Pancreas (tissue), 10 donors: ENCODE data around the gene NAAA. TPM values are rescaled to one million over a fixed set of nuclear protein-coding genes. Genes with fewer than 3 reads are reported as not detected.
"Not testable (repeated sequence)": the region's sequence is repeated elsewhere in the genome, so short reads cannot be mapped to it uniquely, and the experiment has no call there.

ENCODE experiments used
- ATAC-seq, 4 donors: fragments of 200-7000 bp; cut with Tn5 transposase; one replicate each; pipeline versions ENCODE4 v1.8.0 to v1.9.1; 2020; ENCODE audit warnings: mild to moderate bottlenecking in 4 of 4, moderate library complexity in 4 of 4
- DNase-seq, 6 donors: peaks; one replicate each; pipeline ENCODE4 v3.0.0-alpha.2; 2020
- FAIRE-seq: peaks from 2 replicates; lab custom pipeline; 2012; peaks lifted over from hg19 to GRCh38; lab: Jason Lieb, UNC
- H3K27ac ChIP-seq, 4 donors: fragments of 200-600 bp; sonication (generic); 1 replicate in 3 of 4; 2 replicates in 1 of 4; pipeline versions ENCODE4 v1.5.0 to v1.8.0; 2020
- H3K27me3 ChIP-seq, 4 donors: fragments of 200-600 bp; one replicate each; pipeline ENCODE4 v1.8.0; 2021
- H3K36me3 ChIP-seq, 3 donors: fragments of 200-600 bp; sonication (generic) in 1 of 3; one replicate each; pipeline versions ENCODE4 v1.5.0 to v1.8.0; 2020 to 2021
- H3K4me1 ChIP-seq, 3 donors: fragments of 200-600 bp; one replicate each; pipeline ENCODE4 v1.8.0; 2021
- H3K4me3 ChIP-seq, 4 donors: fragments of 200-600 bp; sonication (generic) in 2 of 4; one replicate each; pipeline versions ENCODE4 v1.5.0 to v1.8.0; 2020 to 2021
- H3K9me3 ChIP-seq, 4 donors: fragments of 200-600 bp; one replicate each; pipeline ENCODE4 v1.8.0; 2021
- CTCF ChIP-seq, 4 donors: fragments of 200-600 bp; sonication (generic) in 3 of 4; IDR thresholded peaks; one replicate each; pipeline versions ENCODE4 v1.5.0 to v1.8.0; 2021; ENCODE audit warnings: antibody characterized with exemption in 4 of 4
- WGBS, 2 donors: extraction: QIAGEN DNeasy Blood & Tissue Kit; methylation state at CpG; one replicate each; pipeline ENCODE4 v1.1.7; 2013; 5-methylcytosine and 5-hydroxymethylcytosine counted together
- intact Hi-C, 3 donors: fragments of 100-400 bp; cut with DNase I; formaldehyde crosslinking; loops; one replicate each; pipeline versions ENCODE4 v1.11.1 to v1.14.2; 2022
- polyA plus RNA-seq, 2 donors: library from polyadenylated mRNA; stranded (reverse); fragments of 200-250 nt; gene quantifications; one replicate each; pipeline ENCODE4 v1.2.3, GENCODE V29; 2013
- total RNA-seq, 6 donors: library from RNA; stranded (reverse); fragmentation: NEBNext Ultra II Directional in 4 of 6; extraction: Animal tissue kit (Norgen Biotek cat#: 25700) in 4 of 6; gene quantifications; one replicate each; pipeline versions ENCODE4 v1.2.1 to v1.2.4, GENCODE V29; 2021 to 2023
- donor health status: healthy with polysubstance abuse.
- donor health status: DM: no; HTN: no; CAD: no; lungs with moderate emphysema.
- donor health status: DM: no; HTN: no; CAD: no.
- donor health status: control.
- donor health status: control.
- donor health status: Bipolar disorder and iron deficiency.
- donor health status: DM: yes; HTN: yes; CAD: no.
- donor health status: DM: no; HTN: no; CAD: no.
- donor health status: DM: no; HTN: no; CAD: no.
- donor health status: DM: yes; HTN: yes; CAD: no.

NAAA gene
- total and polyA plus RNA-seq, 8 donors, result 3.5 to 13.7 (median 9.0) TPM

- H3K27me3 ChIP-seq, result no peaks in the 10 kb centered on the region
- no peak for DNase-seq
- H3K27ac ChIP-seq, result no peak overlapping the region
- no peaks in the 10 kb centered on the region for H3K36me3 ChIP-seq
- FAIRE-seq, result no peak
- 94 to 97% methylated on average over 2 of the region's 2 CpGs for WGBS, 2 donors
- no peak for ATAC-seq
- no peak for TF ChIP-seq CTCF (IDR thresholded peaks at IDR 0.05)
- peaks cover 0 to 3% (median 0%) of the 10 kb centered on the region in 3 donors for H3K4me1 ChIP-seq
- no peaks in the 10 kb centered on the region for H3K9me3 ChIP-seq
- H3K4me3 ChIP-seq, result no peak overlapping the region
- intact Hi-C loops, result no loop called here
These were observed 18.9 kb downstream of the NAAA start for GRCh38 chr4:75921910-75922309.

GRCh38 chr4:75920327-75920726 lies 20.5 kb downstream of the NAAA start:
- Histone ChIP-seq H3K27ac (no peak overlapping the region), H3K4me3 (no peak overlapping the region), H3K36me3 (no peaks in the 10 kb centered on the region), H3K4me1 (peaks cover 0 to 10% (median 4%) of the 10 kb centered on the region in 3 donors), H3K9me3 (no peaks in the 10 kb centered on the region), H3K27me3 (no peaks in the 10 kb centered on the region)
- WGBS, 2 donors, result 91 to 95% methylated on average over 4 of the region's 4 CpGs
- intact Hi-C loops, result no loop called here
- no peak for ATAC-seq
- TF ChIP-seq CTCF (IDR thresholded peaks at IDR 0.05), result no peak
- no peak for DNase-seq
- FAIRE-seq, result no peak

- FAIRE-seq (no peak), ATAC-seq (no peak), DNase-seq (no peak)
- 42 to 52% methylated on average over 3 of the region's 3 CpGs for WGBS, 2 donors
- H3K27me3 ChIP-seq, result no peaks in the 10 kb centered on the region
- peaks cover 0 to 10% (median 4%) of the 10 kb centered on the region in 3 donors for H3K4me1 ChIP-seq
- H3K36me3 ChIP-seq, result no peaks in the 10 kb centered on the region
- TF ChIP-seq CTCF (IDR thresholded peaks at IDR 0.05), result no peak
- no peak overlapping the region for H3K4me3 ChIP-seq
- no peaks in the 10 kb centered on the region for H3K9me3 ChIP-seq
- intact Hi-C loops, result no loop called here
- no peak overlapping the region for H3K27ac ChIP-seq
These were observed 20.9 kb downstream of the NAAA start for GRCh38 chr4:75919920-75920319.

- WGBS, 2 donors, result 4 to 7% methylated on average over 1 of the region's 1 CpG
- DNase-seq (peak in 3 of 6 donors; percentile 24 to 55 (median 28)), ATAC-seq (peak; percentile 88 to 98 (median 96)), FAIRE-seq (peak; percentile 26)
- intact Hi-C loops, result no loop called here
- peak; percentile 50 to 77 (median 72) for TF ChIP-seq CTCF (IDR thresholded peaks at IDR 0.05)
- Histone ChIP-seq H3K4me3 (no peak overlapping the region), H3K9me3 (no peaks in the 10 kb centered on the region), H3K27me3 (no peaks in the 10 kb centered on the region), H3K4me1 (peaks cover 0 to 10% (median 4%) of the 10 kb centered on the region in 3 donors), H3K36me3 (no peaks in the 10 kb centered on the region), H3K27ac (peak overlapping the region in 2 of 4 donors; percentile 35 to 59)
These were observed 24.6 kb downstream of the NAAA start for GRCh38 chr4:75916091-75916661.

- 58 to 62% methylated on average over 6 of the region's 6 CpGs for WGBS, 2 donors
- DNase-seq (no peak), FAIRE-seq (no peak), ATAC-seq (no peak)
- H3K27me3 ChIP-seq, result no peaks in the 10 kb centered on the region
- no peak overlapping the region for H3K4me3 ChIP-seq
- peaks cover 0 to 10% (median 4%) of the 10 kb centered on the region in 3 donors for H3K4me1 ChIP-seq
- TF ChIP-seq CTCF (IDR thresholded peaks at IDR 0.05), result no peak
- H3K36me3 ChIP-seq, result no peaks in the 10 kb centered on the region
- no peak overlapping the region for H3K27ac ChIP-seq
- no peaks in the 10 kb centered on the region for H3K9me3 ChIP-seq
- intact Hi-C loops, result no loop called here
These were observed 27.8 kb downstream of the NAAA start for GRCh38 chr4:75912968-75913367.

- FAIRE-seq, H3K9me3 ChIP-seq, H3K36me3 ChIP-seq, H3K27me3 ChIP-seq, H3K4me3 ChIP-seq, DNase-seq, intact Hi-C loops, H3K27ac ChIP-seq, H3K4me1 ChIP-seq, ATAC-seq: not testable (repeated sequence)
- WGBS, 2 donors, result 93 to 95% methylated on average over 6 of the region's 6 CpGs
These were observed 30.0 kb downstream of the NAAA start for GRCh38 chr4:75910831-75911230.
